Spleen (tissue), 11 donors: ENCODE results near the gene DDX28. TPM values are rescaled to one million over a fixed set of nuclear protein-coding genes. Genes with fewer than 3 reads are reported as not detected.

Experiments
- DNase-seq: peaks from one replicate; pipeline ENCODE4 v3.0.0-alpha.2; 2020
- H3K27ac ChIP-seq, 8 donors: fragments of 200-600 bp; sonication (generic) in 7 of 8; 1 replicate in 4 of 8; 2 replicates in 4 of 8; pipeline versions ENCODE4 v1.5.0 to v1.8.0; 2016 to 2021; ENCODE audit warnings: inconsistent platforms in 4 of 8, mild to moderate bottlenecking in 4 of 8, moderate library complexity in 1 of 8
- H3K27me3 ChIP-seq, 7 donors: fragments of 200-600 bp; sonication (generic) in 6 of 7; replicated peaks in 1 of 7; 1 replicate in 4 of 7; 2 replicates in 3 of 7; pipeline versions ENCODE4 v1.5.0 to v1.8.0; 2016 to 2021; ENCODE audit warnings: inconsistent platforms in 3 of 7, mild to moderate bottlenecking in 1 of 7
- H3K36me3 ChIP-seq, 6 donors: fragments of 200-600 bp; sonication (generic) in 5 of 6; 1 replicate in 4 of 6; 2 replicates in 2 of 6; pipeline versions ENCODE4 v1.5.0 to v1.8.0; 2016 to 2021; ENCODE audit warnings: inconsistent platforms in 2 of 6
- H3K4me1 ChIP-seq, 6 donors: fragments of 200-600 bp; sonication (generic) in 5 of 6; 1 replicate in 3 of 6; 2 replicates in 3 of 6; pipeline versions ENCODE4 v1.5.0 to v1.8.0; 2016 to 2021; ENCODE audit warnings: inconsistent platforms in 3 of 6
- H3K4me3 ChIP-seq, 8 donors: fragments of 200-600 bp; sonication (generic) in 7 of 8; 1 replicate in 4 of 8; 2 replicates in 4 of 8; pipeline versions ENCODE4 v1.5.0 to v1.8.0; 2016 to 2021; ENCODE audit warnings: inconsistent platforms in 4 of 8, mild to moderate bottlenecking in 4 of 8, moderate library complexity in 2 of 8
- H3K9me3 ChIP-seq, 8 donors: fragments of 200-600 bp; sonication (generic) in 7 of 8; 1 replicate in 4 of 8; 2 replicates in 4 of 8; pipeline versions ENCODE4 v1.5.0 to v1.8.0; 2016 to 2021; ENCODE audit warnings: inconsistent platforms in 4 of 8
- CTCF ChIP-seq, 11 experiments: fragments of 200-600 bp in 7 of 11; fragments of 450-650 bp in 4 of 11; sonication (generic) in 4 of 11; IDR thresholded peaks in 8 of 11; conservative IDR thresholded peaks in 3 of 11; 1 replicate in 7 of 11; 2 replicates in 4 of 11; pipeline versions ENCODE4 v1.4.0 to v1.8.0; 2016 to 2021; ENCODE audit warnings: antibody characterized with exemption in 11 of 11, inconsistent platforms in 4 of 11, mild to moderate bottlenecking in 1 of 11
- POLR2A ChIP-seq, 3 donors: fragments of 450-650 bp; IDR thresholded peaks; one replicate each; pipeline ENCODE4 v1.5.1; 2017; ENCODE audit warnings: antibody characterized with exemption in 3 of 3, mild to moderate bottlenecking in 1 of 3
- POLR2AphosphoS5 ChIP-seq, 3 donors: sonication (generic); formaldehyde crosslinking; IDR thresholded peaks; one replicate each; pipeline ENCODE4 v1.5.1; 2017; ENCODE audit warnings: antibody characterized with exemption in 3 of 3
- WGBS, 5 donors: extraction: QIAGEN DNeasy Blood & Tissue Kit in 3 of 5; methylation state at CpG; one replicate each; pipeline versions ENCODE4 v1.1.5 to v1.1.7; 2013 to 2018; 5-methylcytosine and 5-hydroxymethylcytosine counted together
- intact Hi-C: fragments of 100-400 bp; cut with DNase I; formaldehyde crosslinking; loops from one replicate; pipeline ENCODE4 v1.15.0; 2023; ENCODE audit warnings: low total_unique reads
- polyA plus RNA-seq, 3 donors: library from polyadenylated mRNA; stranded (reverse); fragments of 200-250 nt; gene quantifications; one replicate each; pipeline ENCODE4 v1.2.1, GENCODE V29; 2013
- total RNA-seq, 7 donors: library from RNA; depleted of rRNA in 3 of 7; stranded (reverse); fragments of >200 nt in 3 of 7; fragmentation: NEBNext Ultra II Directional in 4 of 7; extraction: Animal tissue kit (Norgen Biotek cat#: 25700) in 4 of 7; gene quantifications; one replicate each; pipeline versions ENCODE4 v1.1.0 to v1.2.1, GENCODE V29; 2016 to 2021
- donor health status: healthy with polysubstance abuse.
- donor health status: DM: no; HTN: no; CAD: no; lungs with moderate emphysema.
- donor health status: DM: no; HTN: no; CAD: no.
- donor health status: Bipolar disorder and iron deficiency.
- donor health status: healthy.
- donor health status: DM: no; HTN: no; CAD: no.
- donor health status: DM: yes; HTN: yes; CAD: no.

Gene DDX28
- total and polyA plus RNA-seq, 10 donors: 8.6 to 19.0 (median 11.2) TPM

- WGBS, 5 donors: 6 to 12% (median 9%) methylated on average over 15 to 39 of the region's 39 CpGs
- DNase-seq: peak; percentile 97
- Histone ChIP-seq H3K4me1 (peaks cover 17 to 88% (median 52%) of the 10 kb centered on the region in 6 donors), H3K4me3 (peak overlapping the region; percentile 9 to 64 (median 34)), H3K27me3 (no peaks in the 10 kb centered on the region), H3K27ac (peak overlapping the region; percentile 82 to 93 (median 86)), H3K9me3 (no peaks in the 10 kb centered on the region), H3K36me3 (peaks cover 0 to 27% (median 0%) of the 10 kb centered on the region in 6 donors)
- TF ChIP-seq CTCF (IDR thresholded peaks at IDR 0.05 in 8 of 11, conservative IDR thresholded peaks at IDR 0.05 in 3 of 11) (peak; percentile 99 to 100 (median 99)), POLR2AphosphoS5 (IDR thresholded peaks at IDR 0.05) (peak; percentile 58 to 87 (median 71)), POLR2A (IDR thresholded peaks at IDR 0.05) (no peak)
- intact Hi-C loops: loop anchor here (5.0 kb wide), 1 partner anchor 49 kb away; no protein-coding TSS in a partner anchor
Observed at GRCh38 chr16:67993207-67994039, 29.6 kb downstream of the DDX28 start.

DNA sequence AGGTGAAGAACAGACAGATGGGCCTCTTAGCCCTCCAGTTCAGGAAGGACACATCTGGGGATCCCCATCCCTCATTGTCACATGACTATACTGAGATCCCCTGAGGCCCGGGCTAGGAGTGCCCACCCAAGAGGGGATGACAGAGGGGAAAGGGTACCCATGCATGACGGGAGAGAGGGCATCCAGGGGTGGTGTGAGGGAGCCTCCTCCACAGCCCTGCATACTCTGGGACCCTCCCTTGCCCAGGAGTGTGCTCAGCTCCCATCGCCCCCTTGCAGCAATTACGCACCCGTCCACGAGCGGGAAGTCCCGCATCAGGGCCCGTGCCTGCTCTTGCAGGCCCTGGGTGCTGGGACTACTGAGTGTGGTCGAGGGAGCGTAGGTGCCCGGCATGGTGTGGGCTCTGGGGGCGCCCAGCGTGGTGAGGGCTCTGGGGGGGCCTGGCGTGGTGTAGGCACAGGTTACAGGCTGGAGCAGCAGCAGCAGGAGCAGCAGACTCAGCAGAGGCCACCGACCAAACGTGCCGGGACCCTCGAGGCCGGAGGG, 30.3 kb downstream of the DDX28 start:
- no peak for DNase-seq
- Histone ChIP-seq H3K27me3 (no peaks in the 10 kb centered on the region), H3K4me1 (peaks cover 17 to 88% (median 46%) of the 10 kb centered on the region in 6 donors), H3K4me3 (peak overlapping the region in 4 of 8 donors; percentile 35 to 64 (median 36)), H3K27ac (peak overlapping the region; percentile 82 to 93 (median 86)), H3K36me3 (peaks cover 0 to 27% (median 0%) of the 10 kb centered on the region in 6 donors), H3K9me3 (no peaks in the 10 kb centered on the region)
- 59 to 78% (median 72%) methylated on average over 16 to 20 of the region's 20 CpGs for WGBS, 5 donors
- intact Hi-C loops: loop anchor here (5.0 kb wide), 1 partner anchor 50 kb away; no protein-coding TSS in a partner anchor
- no peak for TF ChIP-seq POLR2A (IDR thresholded peaks at IDR 0.05)
- TF ChIP-seq POLR2AphosphoS5 (IDR thresholded peaks at IDR 0.05): no peak
- no peak for TF ChIP-seq CTCF (IDR thresholded peaks at IDR 0.05 in 8 of 11, conservative IDR thresholded peaks at IDR 0.05 in 3 of 11)

DNA sequence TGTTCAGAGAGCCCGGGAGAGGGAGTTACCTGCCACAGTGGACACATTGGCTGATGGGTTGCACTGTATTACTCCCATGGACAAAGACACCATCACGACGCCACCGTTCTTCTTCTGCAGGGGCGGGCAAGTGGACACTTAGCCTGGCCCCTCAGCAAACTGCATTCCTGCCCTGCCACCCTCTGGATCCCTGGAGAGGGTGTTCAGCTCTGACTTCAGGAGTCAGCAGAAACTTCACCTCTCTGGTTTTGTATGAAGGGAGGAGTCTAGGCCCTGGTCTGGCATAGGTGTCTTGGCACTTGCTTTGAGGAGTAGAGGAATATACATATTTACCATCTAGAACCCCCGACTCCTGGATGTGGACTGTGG, 33.0 kb downstream of the DDX28 start:
- H3K27ac ChIP-seq: no peak overlapping the region
- H3K27me3 ChIP-seq: no peaks in the 10 kb centered on the region
- H3K4me1 ChIP-seq: peaks cover 20 to 87% (median 34%) of the 10 kb centered on the region in 6 donors
- WGBS, 5 donors: 79 to 87% (median 82%) methylated on average over 5 to 6 of the region's 6 CpGs
- no peak for DNase-seq
- intact Hi-C loops: loop anchor here (5.0 kb wide), 1 partner anchor 52 kb away; no protein-coding TSS in a partner anchor
- H3K9me3 ChIP-seq: no peaks in the 10 kb centered on the region
- peaks cover 0 to 27% (median 0%) of the 10 kb centered on the region in 6 donors for H3K36me3 ChIP-seq
- TF ChIP-seq POLR2A (IDR thresholded peaks at IDR 0.05) (no peak), POLR2AphosphoS5 (IDR thresholded peaks at IDR 0.05) (no peak), CTCF (IDR thresholded peaks at IDR 0.05 in 8 of 11, conservative IDR thresholded peaks at IDR 0.05 in 3 of 11) (no peak)
- H3K4me3 ChIP-seq: no peak overlapping the region
